Pancreas (tissue), 10 donors: Measurements from ENCODE around the gene NR0B2. TPM values are rescaled to one million over a fixed set of nuclear protein-coding genes. Genes with fewer than 3 reads are reported as not detected.

Experiments used
- ATAC-seq, 4 donors: fragments of 200-7000 bp; cut with Tn5 transposase; one replicate each; pipeline versions ENCODE4 v1.8.0 to v1.9.1; 2020; ENCODE audit warnings: mild to moderate bottlenecking in 4 of 4, moderate library complexity in 4 of 4
- DNase-seq, 6 donors: peaks; one replicate each; pipeline ENCODE4 v3.0.0-alpha.2; 2020
- FAIRE-seq: peaks from 2 replicates; lab custom pipeline; 2012; peaks lifted over from hg19 to GRCh38; lab: Jason Lieb, UNC
- H3K27ac ChIP-seq, 4 donors: fragments of 200-600 bp; sonication (generic); 1 replicate in 3 of 4; 2 replicates in 1 of 4; pipeline versions ENCODE4 v1.5.0 to v1.8.0; 2020
- H3K27me3 ChIP-seq, 4 donors: fragments of 200-600 bp; one replicate each; pipeline ENCODE4 v1.8.0; 2021
- H3K36me3 ChIP-seq, 3 donors: fragments of 200-600 bp; sonication (generic) in 1 of 3; one replicate each; pipeline versions ENCODE4 v1.5.0 to v1.8.0; 2020 to 2021
- H3K4me1 ChIP-seq, 3 donors: fragments of 200-600 bp; one replicate each; pipeline ENCODE4 v1.8.0; 2021
- H3K4me3 ChIP-seq, 4 donors: fragments of 200-600 bp; sonication (generic) in 2 of 4; one replicate each; pipeline versions ENCODE4 v1.5.0 to v1.8.0; 2020 to 2021
- H3K9me3 ChIP-seq, 4 donors: fragments of 200-600 bp; one replicate each; pipeline ENCODE4 v1.8.0; 2021
- WGBS, 2 donors: extraction: QIAGEN DNeasy Blood & Tissue Kit; methylation state at CpG; one replicate each; pipeline ENCODE4 v1.1.7; 2013; 5-methylcytosine and 5-hydroxymethylcytosine counted together
- intact Hi-C, 3 donors: fragments of 100-400 bp; cut with DNase I; formaldehyde crosslinking; loops; one replicate each; pipeline versions ENCODE4 v1.11.1 to v1.14.2; 2022
- polyA plus RNA-seq, 2 donors: library from polyadenylated mRNA; stranded (reverse); fragments of 200-250 nt; gene quantifications; one replicate each; pipeline ENCODE4 v1.2.3, GENCODE V29; 2013
- total RNA-seq, 6 donors: library from RNA; stranded (reverse); fragmentation: NEBNext Ultra II Directional in 4 of 6; extraction: Animal tissue kit (Norgen Biotek cat#: 25700) in 4 of 6; gene quantifications; one replicate each; pipeline versions ENCODE4 v1.2.1 to v1.2.4, GENCODE V29; 2021 to 2023
- TF ChIP-seq, protein P1 (sequence below), 4 donors: fragments of 200-600 bp; sonication (generic) in 3 of 4; IDR thresholded peaks; one replicate each; pipeline versions ENCODE4 v1.5.0 to v1.8.0; 2021; ENCODE audit warnings: antibody characterized with exemption in 4 of 4
- donor health status: healthy with polysubstance abuse.
- donor health status: DM: no; HTN: no; CAD: no; lungs with moderate emphysema.
- donor health status: DM: no; HTN: no; CAD: no.
- donor health status: control.
- donor health status: control.
- donor health status: Bipolar disorder and iron deficiency.
- donor health status: DM: yes; HTN: yes; CAD: no.
- donor health status: DM: no; HTN: no; CAD: no.
- donor health status: DM: no; HTN: no; CAD: no.
- donor health status: DM: yes; HTN: yes; CAD: no.

Gene NR0B2
- total and polyA plus RNA-seq, 8 donors = 7.5 to 37.5 (median 15.5) TPM

DNA sequence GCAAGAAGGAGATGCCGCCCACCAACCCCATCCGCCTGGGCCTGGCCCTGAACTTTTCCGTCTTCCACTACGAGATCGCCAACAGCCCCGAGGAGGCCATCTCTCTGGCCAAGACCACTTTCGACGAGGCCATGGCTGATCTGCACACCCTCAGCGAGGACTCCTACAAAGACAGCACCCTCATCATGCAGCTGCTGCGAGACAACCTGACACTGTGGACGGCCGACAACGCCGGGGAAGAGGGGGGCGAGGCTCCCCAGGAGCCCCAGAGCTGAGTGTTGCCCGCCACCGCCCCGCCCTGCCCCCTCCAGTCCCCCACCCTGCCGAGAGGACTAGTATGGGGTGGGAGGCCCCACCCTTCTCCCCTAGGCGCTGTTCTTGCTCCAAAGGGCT lies 50.1 kb downstream of the NR0B2 start:
- Histone ChIP-seq H3K27me3 (no peaks in the 10 kb centered on the region), H3K9me3 (no peaks in the 10 kb centered on the region), H3K27ac (no peak overlapping the region), H3K4me1 (no peaks in the 10 kb centered on the region), H3K4me3 (peak overlapping the region in 1 of 4 donors; percentile 66), H3K36me3 (no peaks in the 10 kb centered on the region)
- ATAC-seq (no peak), DNase-seq (no peak), FAIRE-seq (no peak)
- TF ChIP-seq, protein P1, sequence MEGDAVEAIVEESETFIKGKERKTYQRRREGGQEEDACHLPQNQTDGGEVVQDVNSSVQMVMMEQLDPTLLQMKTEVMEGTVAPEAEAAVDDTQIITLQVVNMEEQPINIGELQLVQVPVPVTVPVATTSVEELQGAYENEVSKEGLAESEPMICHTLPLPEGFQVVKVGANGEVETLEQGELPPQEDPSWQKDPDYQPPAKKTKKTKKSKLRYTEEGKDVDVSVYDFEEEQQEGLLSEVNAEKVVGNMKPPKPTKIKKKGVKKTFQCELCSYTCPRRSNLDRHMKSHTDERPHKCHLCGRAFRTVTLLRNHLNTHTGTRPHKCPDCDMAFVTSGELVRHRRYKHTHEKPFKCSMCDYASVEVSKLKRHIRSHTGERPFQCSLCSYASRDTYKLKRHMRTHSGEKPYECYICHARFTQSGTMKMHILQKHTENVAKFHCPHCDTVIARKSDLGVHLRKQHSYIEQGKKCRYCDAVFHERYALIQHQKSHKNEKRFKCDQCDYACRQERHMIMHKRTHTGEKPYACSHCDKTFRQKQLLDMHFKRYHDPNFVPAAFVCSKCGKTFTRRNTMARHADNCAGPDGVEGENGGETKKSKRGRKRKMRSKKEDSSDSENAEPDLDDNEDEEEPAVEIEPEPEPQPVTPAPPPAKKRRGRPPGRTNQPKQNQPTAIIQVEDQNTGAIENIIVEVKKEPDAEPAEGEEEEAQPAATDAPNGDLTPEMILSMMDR (IDR thresholded peaks at IDR 0.05) = no peak
- intact Hi-C loops = no loop called here
- 68 to 72% methylated on average over 18 to 20 of the region's 20 CpGs for WGBS, 2 donors

DNA sequence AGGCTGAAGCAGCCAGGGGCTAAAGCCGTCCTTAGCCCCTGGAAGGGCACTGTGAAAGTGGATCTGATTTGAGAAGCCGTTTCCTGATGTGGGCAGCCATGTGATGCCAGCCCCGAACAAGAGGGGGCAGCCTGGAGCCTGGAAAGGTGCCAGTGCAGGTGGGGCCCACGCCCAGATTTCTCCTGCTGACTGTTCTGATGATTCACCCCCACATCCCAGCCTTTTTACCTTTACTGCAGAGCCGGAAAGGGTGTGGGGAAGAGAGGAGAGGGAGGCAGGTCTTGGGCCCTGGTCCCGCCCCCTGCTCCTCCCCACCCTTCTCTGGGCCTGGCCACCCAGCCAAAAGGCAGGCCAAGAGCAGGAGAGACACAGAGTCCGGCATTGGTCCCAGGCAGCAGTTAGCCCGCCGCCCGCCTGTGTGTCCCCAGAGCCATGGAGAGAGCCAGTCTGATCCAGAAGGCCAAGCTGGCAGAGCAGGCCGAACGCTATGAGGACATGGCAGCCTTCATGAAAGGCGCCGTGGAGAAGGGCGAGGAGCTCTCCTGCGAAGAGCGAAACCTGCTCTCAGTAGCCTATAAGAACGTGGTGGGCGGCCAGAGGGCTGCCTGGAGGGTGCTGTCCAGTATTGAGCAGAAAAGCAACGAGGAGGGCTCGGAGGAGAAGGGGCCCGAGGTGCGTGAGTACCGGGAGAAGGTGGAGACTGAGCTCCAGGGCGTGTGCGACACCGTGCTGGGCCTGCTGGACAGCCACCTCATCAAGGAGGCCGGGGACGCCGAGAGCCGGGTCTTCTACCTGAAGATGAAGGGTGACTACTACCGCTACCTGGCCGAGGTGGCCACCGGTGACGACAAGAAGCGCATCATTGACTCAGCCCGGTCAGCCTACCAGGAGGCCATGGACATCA lies 50.7 kb downstream of the NR0B2 start, which contains the start of gene SFN:
TSS of gene SFN (plus strand) at position 369 of the 904 bp plus-strand sequence. CDS start at position 433, 64 bp downstream.
- Histone ChIP-seq H3K9me3 (no peaks in the 10 kb centered on the region), H3K4me1 (no peaks in the 10 kb centered on the region), H3K27me3 (no peaks in the 10 kb centered on the region), H3K36me3 (no peaks in the 10 kb centered on the region), H3K4me3 (peak within 1 kb of the TSS in 1 of 4 donors; percentile 66), H3K27ac (no peak within 1 kb of the TSS)
- 81 to 83% methylated on average over 37 of the region's 37 CpGs for WGBS, 2 donors
- intact Hi-C loops = no loop called here
- no peak for FAIRE-seq
- TF ChIP-seq, protein P1 (IDR thresholded peaks at IDR 0.05) = peak in 1 of 4 donors; percentile 20
- peak in 3 of 4 donors; percentile 0 to 29 (median 7) for ATAC-seq
- peak in 4 of 6 donors; percentile 37 to 87 (median 77) for DNase-seq

DNA sequence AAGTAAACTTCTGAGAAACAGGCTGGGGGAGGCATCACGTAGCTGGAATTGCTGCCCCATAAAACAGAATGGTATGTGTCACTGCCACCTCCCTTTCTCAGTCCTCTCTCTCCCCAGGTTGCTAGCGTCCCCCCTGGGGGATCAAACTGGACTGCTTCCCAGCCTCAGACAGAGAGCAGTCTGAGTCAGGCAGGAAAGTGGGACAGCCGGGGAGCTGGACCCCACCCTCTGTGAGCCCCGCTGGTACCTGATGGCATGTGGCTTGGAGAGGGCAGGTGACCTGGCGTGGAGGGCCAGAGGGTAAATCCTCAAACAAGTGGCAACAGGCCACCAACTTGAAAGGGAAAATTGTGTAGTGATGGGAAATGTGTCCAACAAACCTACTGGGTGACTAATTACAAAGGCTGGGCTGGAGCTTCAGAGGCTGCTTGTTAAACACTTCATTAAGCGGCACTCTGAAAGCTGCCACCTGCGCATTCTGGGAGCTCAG lies 51.8 kb downstream of the NR0B2 start:
- Histone ChIP-seq H3K36me3 (no peaks in the 10 kb centered on the region), H3K9me3 (no peaks in the 10 kb centered on the region), H3K4me3 (no peak overlapping the region), H3K27ac (no peak overlapping the region), H3K4me1 (no peaks in the 10 kb centered on the region), H3K27me3 (no peaks in the 10 kb centered on the region)
- FAIRE-seq (no peak), ATAC-seq (no peak), DNase-seq (no peak)
- 88 to 90% methylated on average over 7 of the region's 7 CpGs for WGBS, 2 donors
- TF ChIP-seq, protein P1 (IDR thresholded peaks at IDR 0.05) = no peak
- intact Hi-C loops = no loop called here

Other genes with a start within 250 kb of the NR0B2 start
- gene ARID1A, start 218.0 kb downstream of the NR0B2 start, total RNA-seq = 10 to 100 TPM; 24.0 to 39.9 (median 27.4) TPM
- 10 to 100 TPM; 14.8 to 18.5 TPM for gene ARID1A, start 218.0 kb downstream of the NR0B2 start, polyA plus RNA-seq
- 1 to 10 TPM; 5.6 to 9.5 (median 7.3) TPM for gene PIGV, start 126.0 kb downstream of the NR0B2 start, total RNA-seq
- 1 to 10 TPM; 3.3 to 6.2 TPM for gene PIGV, start 126.0 kb downstream of the NR0B2 start, polyA plus RNA-seq
- gene ZDHHC18, start 87.3 kb downstream of the NR0B2 start, total RNA-seq = 1 to 10 TPM; 3.4 to 9.9 (median 5.4) TPM
- gene ZDHHC18, start 87.3 kb downstream of the NR0B2 start, polyA plus RNA-seq = 1 to 10 TPM; 6.4 to 8.6 TPM
- gene SFN, start 50.8 kb downstream of the NR0B2 start, total RNA-seq = 1 to 10 TPM in 3 of 6 donors, under 1 TPM in 2, not detected in 1; 0.28 to 1.8 (median 1.0) TPM
- under 1 TPM; 0.46 to 0.77 TPM for gene SFN, start 50.8 kb downstream of the NR0B2 start, polyA plus RNA-seq
- 10 to 100 TPM in 5 of 6 donors, 1 to 10 TPM in 1; 9.4 to 14.1 (median 11.3) TPM for gene GPN2, start 23.7 kb downstream of the NR0B2 start, total RNA-seq
- 10 to 100 TPM; 11.8 to 14.2 TPM for gene GPN2, start 23.7 kb downstream of the NR0B2 start, polyA plus RNA-seq
- gene GPATCH3, start 13.5 kb downstream of the NR0B2 start, total RNA-seq = 1 to 10 TPM; 3.9 to 8.0 (median 6.1) TPM
- gene GPATCH3, start 13.5 kb downstream of the NR0B2 start, polyA plus RNA-seq = 10 to 100 TPM; 13.9 to 18.1 TPM
- 10 to 100 TPM; 25.6 to 42.5 (median 31.5) TPM for gene NUDC, start 7.8 kb upstream of the NR0B2 start, total RNA-seq
- 10 to 100 TPM; 42.8 to 54.1 TPM for gene NUDC, start 7.8 kb upstream of the NR0B2 start, polyA plus RNA-seq
- 10 to 100 TPM in 2 of 6 donors, 1 to 10 TPM in 4; 7.2 to 11.7 (median 8.9) TPM for gene KDF1, start 46.5 kb upstream of the NR0B2 start, total RNA-seq
- gene KDF1, start 46.5 kb upstream of the NR0B2 start, polyA plus RNA-seq = 10 to 100 TPM in 1 of 2 donors, 1 to 10 TPM in 1; 8.8 to 13.7 TPM
- 10 to 100 TPM; 10.4 to 36.8 (median 18.4) TPM for gene TRNP1, start 79.7 kb upstream of the NR0B2 start, total RNA-seq
- gene TRNP1, start 79.7 kb upstream of the NR0B2 start, polyA plus RNA-seq = 10 to 100 TPM; 42.1 to 48.2 TPM
- gene TENT5B, start 98.9 kb upstream of the NR0B2 start, total RNA-seq = 1 to 10 TPM in 1 of 6 donors, under 1 TPM in 5; 0.08 to 2.0 (median 0.61) TPM
- 1 to 10 TPM; 1.3 to 3.3 TPM for gene TENT5B, start 98.9 kb upstream of the NR0B2 start, polyA plus RNA-seq
- gene SLC9A1, start 241.2 kb upstream of the NR0B2 start, total RNA-seq = 10 to 100 TPM in 4 of 6 donors, 1 to 10 TPM in 2; 8.3 to 20.6 (median 11.1) TPM
- gene SLC9A1, start 241.2 kb upstream of the NR0B2 start, polyA plus RNA-seq = 10 to 100 TPM in 1 of 2 donors, 1 to 10 TPM in 1; 9.8 to 15.0 TPM